MCF 10A (cell line): ENCODE measurements around the gene PPAT. TPM values are rescaled to one million over a fixed set of nuclear protein-coding genes. Genes with fewer than 3 reads are reported as not detected.

Experiments
- BruUV-seq: library from RNA; stranded (reverse); fragments of 400-500 nt; replicated peaks from 2 replicates; lab custom pipeline; 2021; lab: Mats Ljungman, UMichigan
- CTCF ChIA-PET: fragments of 300-600 bp; sonication (Branson Sonifier 250); formaldehyde crosslinking; extraction: SDS; loops from one replicate; lab custom pipeline; 2021; ENCODE audit warnings: antibody characterized with exemption, inconsistent platforms; lab: Yijun Ruan, JAX
- POLR2A ChIA-PET: fragments of 300-600, 350-650 bp; sonication (Branson Sonifier 250); formaldehyde crosslinking; extraction: SDS; loops from one replicate; lab custom pipeline; 2020; ENCODE audit warnings: antibody characterized with exemption, inconsistent platforms; lab: Yijun Ruan, JAX
- DNase-seq: peaks from one replicate; pipeline ENCODE4 v3.0.0-alpha.2; 2018; ENCODE audit not compliant: unreplicated experiment
- H3K27ac Mint-ChIP-seq: one replicate; pipeline ENCODE4 v1.8.0; 2022; ENCODE audit warnings: mild to moderate bottlenecking, low read depth, mixed read lengths; ENCODE audit not compliant: unreplicated experiment
- H3K27me3 Mint-ChIP-seq: one replicate; pipeline ENCODE4 v1.8.0; 2022; ENCODE audit warnings: mixed read lengths; ENCODE audit not compliant: insufficient read depth, unreplicated experiment
- H3K36me3 Mint-ChIP-seq: one replicate; pipeline ENCODE4 v1.8.0; 2022; ENCODE audit warnings: mild to moderate bottlenecking, moderate library complexity, mixed read lengths; ENCODE audit not compliant: insufficient read depth, unreplicated experiment
- H3K4me1 Mint-ChIP-seq: one replicate; pipeline ENCODE4 v1.8.0; 2022; ENCODE audit warnings: mixed read lengths; ENCODE audit not compliant: insufficient read depth, unreplicated experiment
- H3K4me3 Mint-ChIP-seq: one replicate; pipeline ENCODE4 v1.8.0; 2022; ENCODE audit warnings: mild to moderate bottlenecking, moderate library complexity, mixed read lengths; ENCODE audit not compliant: unreplicated experiment
- H3K9me3 Mint-ChIP-seq: one replicate; pipeline ENCODE4 v1.8.0; 2022; ENCODE audit warnings: mixed read lengths; ENCODE audit not compliant: unreplicated experiment
- intact Hi-C: fragments of 100-400 bp; cut with micrococcal nuclease; formaldehyde crosslinking; loops from 2 replicates; pipeline ENCODE4 v1.14.1; 2022
- total RNA-seq: library from RNA; stranded (reverse); gene quantifications from 2 replicates; pipeline ENCODE4 v1.2.3, GENCODE V29; 2022
- TF ChIP-seq, protein P1 (sequence below): fragments of 200-600 bp; IDR thresholded peaks from one replicate; pipeline ENCODE4 v1.8.0; 2022; ENCODE audit warnings: antibody characterized with exemption, mild to moderate bottlenecking; ENCODE audit not compliant: unreplicated experiment

Gene PPAT
- total RNA-seq, 1 experiment from 2014 or later = 47.0 TPM

GRCh38 chr4:56410247-56411062 is 25.0 kb downstream of the PPAT start:
- Mint-ChIP-seq H3K36me3 (peaks cover 20% of the 10 kb centered on the region), H3K27me3 (no peaks in the 10 kb centered on the region), H3K9me3 (no peaks in the 10 kb centered on the region), H3K4me3 (peak overlapping the region; percentile 72), H3K4me1 (peaks cover 14% of the 10 kb centered on the region), H3K27ac (peak overlapping the region; percentile 98)
- TF ChIP-seq, protein P1, sequence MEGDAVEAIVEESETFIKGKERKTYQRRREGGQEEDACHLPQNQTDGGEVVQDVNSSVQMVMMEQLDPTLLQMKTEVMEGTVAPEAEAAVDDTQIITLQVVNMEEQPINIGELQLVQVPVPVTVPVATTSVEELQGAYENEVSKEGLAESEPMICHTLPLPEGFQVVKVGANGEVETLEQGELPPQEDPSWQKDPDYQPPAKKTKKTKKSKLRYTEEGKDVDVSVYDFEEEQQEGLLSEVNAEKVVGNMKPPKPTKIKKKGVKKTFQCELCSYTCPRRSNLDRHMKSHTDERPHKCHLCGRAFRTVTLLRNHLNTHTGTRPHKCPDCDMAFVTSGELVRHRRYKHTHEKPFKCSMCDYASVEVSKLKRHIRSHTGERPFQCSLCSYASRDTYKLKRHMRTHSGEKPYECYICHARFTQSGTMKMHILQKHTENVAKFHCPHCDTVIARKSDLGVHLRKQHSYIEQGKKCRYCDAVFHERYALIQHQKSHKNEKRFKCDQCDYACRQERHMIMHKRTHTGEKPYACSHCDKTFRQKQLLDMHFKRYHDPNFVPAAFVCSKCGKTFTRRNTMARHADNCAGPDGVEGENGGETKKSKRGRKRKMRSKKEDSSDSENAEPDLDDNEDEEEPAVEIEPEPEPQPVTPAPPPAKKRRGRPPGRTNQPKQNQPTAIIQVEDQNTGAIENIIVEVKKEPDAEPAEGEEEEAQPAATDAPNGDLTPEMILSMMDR = no peak
- POLR2A ChIA-PET = interaction anchor here (0.6 to 3.6 kb wide), 14 partner anchors 13 to 499 kb away, joined by 3 to 89 read pairs (median 3); partner anchors contain the start of genes AASDH, CEP135, PAICS and PPAT
- DNase-seq = peak; percentile 96
- BruUV-seq = TSS peak; percentile 83
- CTCF ChIA-PET = interaction anchor here (0.6 to 1.5 kb wide), 4 partner anchors 11 to 429 kb away, joined by 3 to 5 read pairs (median 4); partner anchors contain the start of genes PAICS and PPAT
- intact Hi-C loops = loop anchor here (2.0 kb wide), 1 partner anchor 24 kb away; the partner anchor contains the start of gene PPAT

GRCh38 chr4:56409511-56410090 is 25.8 kb downstream of the PPAT start:
- no TSS peak for BruUV-seq
- CTCF ChIA-PET = interaction anchor here (0.6 to 0.9 kb wide), 2 partner anchors 16 to 430 kb away, joined by 3 to 4 read pairs; no protein-coding TSS in a partner anchor
- H3K4me3 Mint-ChIP-seq = peak overlapping the region; percentile 72
- H3K27ac Mint-ChIP-seq = peak overlapping the region; percentile 98
- TF ChIP-seq, protein P1 = no peak
- H3K9me3 Mint-ChIP-seq = no peaks in the 10 kb centered on the region
- POLR2A ChIA-PET = interaction anchor here (0.6 to 3.6 kb wide), 10 partner anchors 17 to 499 kb away, joined by 3 to 89 read pairs (median 3); partner anchors contain the start of genes AASDH, CEP135, PAICS and PPAT
- peaks cover 25% of the 10 kb centered on the region for H3K36me3 Mint-ChIP-seq
- peaks cover 14% of the 10 kb centered on the region for H3K4me1 Mint-ChIP-seq
- intact Hi-C loops = loop anchor here (2.0 kb wide), 1 partner anchor 25 kb away; the partner anchor contains the start of gene PPAT
- no peak for DNase-seq
- H3K27me3 Mint-ChIP-seq = no peaks in the 10 kb centered on the region

DNA sequence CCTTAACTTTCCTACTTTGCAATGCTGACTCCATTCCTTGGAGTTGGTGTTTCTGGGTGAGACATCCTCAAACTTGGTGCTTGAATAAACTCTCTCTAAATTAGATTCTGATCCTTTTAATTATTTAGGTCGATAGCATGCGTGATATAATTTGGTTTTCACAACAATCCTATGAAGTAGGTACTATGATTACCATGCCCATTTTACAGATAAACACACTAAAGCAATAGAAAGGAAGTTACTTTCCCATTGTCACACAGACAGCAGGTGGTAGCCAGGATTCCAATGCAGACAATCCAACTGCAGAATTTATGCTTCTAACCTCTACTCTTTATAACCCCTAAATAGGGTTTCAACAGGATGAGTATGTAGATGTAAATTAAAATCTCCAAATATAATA is 26.4 kb downstream of the PPAT start:
- H3K27me3 Mint-ChIP-seq = no peaks in the 10 kb centered on the region
- H3K4me3 Mint-ChIP-seq = no peak overlapping the region
- peaks cover 14% of the 10 kb centered on the region for H3K4me1 Mint-ChIP-seq
- no TSS peak for BruUV-seq
- intact Hi-C loops = no loop called here
- DNase-seq = no peak
- POLR2A ChIA-PET = interaction anchor here (0.6 to 3.6 kb wide), 6 partner anchors 22 to 500 kb away, joined by 3 to 89 read pairs (median 8); partner anchors contain the start of genes AASDH, PAICS, PPAT and SRP72
- H3K36me3 Mint-ChIP-seq = peaks cover 32% of the 10 kb centered on the region
- no peaks in the 10 kb centered on the region for H3K9me3 Mint-ChIP-seq
- CTCF ChIA-PET = interaction anchor here (0.7 kb wide), 1 partner anchor 523 kb away, joined by 3 read pairs; no protein-coding TSS in a partner anchor
- no peak overlapping the region for H3K27ac Mint-ChIP-seq
- TF ChIP-seq, protein P1 = no peak
